Retinal pigment epithelial cell (primary cell): ENCODE results near the gene PRELID1.

Experiments
- DNase-seq: peaks from one replicate; pipeline ENCODE4 v3.0.0-alpha.2; 2010; ENCODE audit warnings: low read depth
- H3K4me3 ChIP-seq: 2 replicates; pipeline ENCODE4 v1.5.1; 2011; ENCODE audit warnings: mild to moderate bottlenecking, low read length, control low read depth, moderate library complexity
- TF ChIP-seq, protein P1 (sequence below): conservative IDR thresholded peaks from 2 replicates; pipeline ENCODE4 v1.5.1; 2011; ENCODE audit warnings: low read depth, low read length, control low read depth, inconsistent platforms

The PRELID1 gene

DNA sequence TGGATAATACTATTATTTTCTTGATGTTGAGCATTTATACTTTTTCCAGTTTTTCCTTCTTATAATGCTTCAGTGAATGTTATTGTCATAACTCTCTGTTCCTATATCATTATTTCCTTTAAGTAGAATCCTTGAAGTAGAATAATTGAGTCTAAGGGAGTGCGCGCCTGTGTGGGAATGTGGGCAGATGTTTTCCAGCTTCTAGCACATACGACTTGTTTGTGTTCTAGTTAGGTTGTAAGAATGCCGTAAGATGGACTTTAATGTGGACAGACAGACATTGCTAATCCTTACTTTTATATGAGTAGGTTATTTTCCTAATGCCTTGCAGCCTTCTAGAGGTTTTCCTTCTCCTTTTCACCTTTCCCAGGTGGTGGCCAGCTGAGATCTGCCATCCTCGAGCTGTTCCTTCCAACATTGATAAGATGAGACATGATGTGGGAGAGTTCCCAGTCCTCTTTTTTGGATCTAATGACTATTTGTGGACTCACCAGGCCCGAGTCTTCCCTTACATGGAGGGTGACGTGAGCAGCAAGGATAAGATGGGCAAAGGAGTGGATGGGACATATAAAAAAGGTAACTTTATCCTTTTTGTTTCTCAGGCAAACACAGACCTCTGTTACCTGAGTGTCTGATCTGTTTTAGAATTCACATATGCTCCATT is 34.2 kb upstream of the PRELID1 start:
- TF ChIP-seq, protein P1, sequence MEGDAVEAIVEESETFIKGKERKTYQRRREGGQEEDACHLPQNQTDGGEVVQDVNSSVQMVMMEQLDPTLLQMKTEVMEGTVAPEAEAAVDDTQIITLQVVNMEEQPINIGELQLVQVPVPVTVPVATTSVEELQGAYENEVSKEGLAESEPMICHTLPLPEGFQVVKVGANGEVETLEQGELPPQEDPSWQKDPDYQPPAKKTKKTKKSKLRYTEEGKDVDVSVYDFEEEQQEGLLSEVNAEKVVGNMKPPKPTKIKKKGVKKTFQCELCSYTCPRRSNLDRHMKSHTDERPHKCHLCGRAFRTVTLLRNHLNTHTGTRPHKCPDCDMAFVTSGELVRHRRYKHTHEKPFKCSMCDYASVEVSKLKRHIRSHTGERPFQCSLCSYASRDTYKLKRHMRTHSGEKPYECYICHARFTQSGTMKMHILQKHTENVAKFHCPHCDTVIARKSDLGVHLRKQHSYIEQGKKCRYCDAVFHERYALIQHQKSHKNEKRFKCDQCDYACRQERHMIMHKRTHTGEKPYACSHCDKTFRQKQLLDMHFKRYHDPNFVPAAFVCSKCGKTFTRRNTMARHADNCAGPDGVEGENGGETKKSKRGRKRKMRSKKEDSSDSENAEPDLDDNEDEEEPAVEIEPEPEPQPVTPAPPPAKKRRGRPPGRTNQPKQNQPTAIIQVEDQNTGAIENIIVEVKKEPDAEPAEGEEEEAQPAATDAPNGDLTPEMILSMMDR: no peak
- no peak for DNase-seq
- H3K4me3 ChIP-seq: no peak overlapping the region

DNA sequence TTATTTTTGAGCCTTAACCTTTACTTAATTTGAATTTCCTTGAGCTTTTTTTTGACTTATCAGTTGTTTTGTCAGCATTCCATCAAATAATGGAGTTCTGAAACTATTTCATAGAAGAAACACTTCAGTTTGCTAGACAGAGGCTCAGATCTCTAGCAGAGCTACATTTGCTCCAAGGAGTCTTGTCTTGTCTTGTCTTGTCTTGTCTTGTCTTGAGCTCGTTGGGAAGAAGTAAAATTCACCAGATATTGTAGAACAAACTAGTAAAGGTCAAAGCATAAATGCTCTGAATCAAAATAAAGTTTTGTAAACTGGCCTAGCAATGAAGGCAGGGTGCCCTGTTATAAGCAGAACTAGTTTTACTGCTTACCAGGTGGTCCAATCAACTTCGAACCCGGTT is 33.6 kb upstream of the PRELID1 start:
- TF ChIP-seq, protein P1: no peak
- no peak overlapping the region for H3K4me3 ChIP-seq
- DNase-seq: no peak

DNA sequence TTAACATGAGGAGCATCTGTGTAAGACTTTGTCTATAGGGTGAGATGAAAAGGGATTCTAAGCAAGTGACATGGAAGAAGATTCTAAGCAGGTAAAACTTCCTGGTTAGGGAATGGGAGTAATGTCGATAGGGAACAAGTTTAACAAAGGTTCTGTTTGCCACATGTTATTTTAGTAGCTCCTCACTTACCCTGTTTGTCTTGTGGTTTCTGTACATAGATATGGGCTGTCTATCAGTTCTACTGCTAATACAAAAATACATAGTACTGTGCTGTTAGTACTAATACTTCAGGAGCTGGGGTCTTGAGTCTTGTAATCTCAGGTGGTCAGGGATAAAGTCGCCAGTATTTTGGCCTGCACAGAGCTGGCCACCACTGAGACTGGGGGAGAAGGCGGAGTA is 32.9 kb upstream of the PRELID1 start:
- no peak for DNase-seq
- TF ChIP-seq, protein P1: no peak
- no peak overlapping the region for H3K4me3 ChIP-seq

DNA sequence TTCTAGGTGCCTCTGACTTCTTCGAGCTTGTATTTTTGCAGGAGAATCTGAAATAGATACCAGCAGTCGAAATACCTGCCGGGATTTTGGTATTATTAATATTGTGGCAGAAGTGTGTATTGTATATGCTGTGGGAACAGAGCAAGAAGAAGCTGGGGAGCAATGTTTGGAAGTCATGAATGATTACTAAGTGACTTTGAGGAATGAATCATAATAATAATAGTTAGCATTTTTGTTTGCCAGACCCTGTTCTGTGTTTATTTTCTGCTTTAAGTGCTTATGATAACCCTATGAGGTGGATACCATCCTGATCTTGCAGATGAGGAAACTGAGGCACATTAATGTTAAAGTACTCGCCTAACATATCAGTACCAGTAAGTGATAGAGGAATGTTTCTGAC is 32.5 kb upstream of the PRELID1 start:
- TF ChIP-seq, protein P1: no peak
- DNase-seq: no peak

DNA sequence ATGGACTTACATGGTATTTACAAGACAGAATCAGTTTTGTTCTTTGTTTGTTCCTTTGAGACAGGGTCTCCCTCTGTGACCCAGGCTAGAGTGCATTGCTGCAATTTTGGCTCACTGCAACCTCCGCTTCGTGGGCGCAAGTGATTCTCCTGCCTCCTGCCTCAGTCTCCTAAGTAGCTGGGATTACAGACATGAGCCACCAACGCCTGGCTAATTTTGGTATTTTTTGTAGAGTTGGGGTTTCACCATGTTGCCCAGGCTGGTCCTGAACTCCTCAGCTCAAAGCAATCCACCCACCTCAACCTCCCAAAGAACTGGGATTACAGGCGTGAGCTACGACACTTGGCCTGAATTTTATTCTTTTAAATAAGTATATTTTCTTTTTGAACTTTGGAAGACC is 27.7 kb upstream of the PRELID1 start:
- TF ChIP-seq, protein P1: no peak

More for the DNA sequence above, 32.5 kb upstream of the PRELID1 start:
- H3K4me3 ChIP-seq: no peak overlapping the region

DNA sequence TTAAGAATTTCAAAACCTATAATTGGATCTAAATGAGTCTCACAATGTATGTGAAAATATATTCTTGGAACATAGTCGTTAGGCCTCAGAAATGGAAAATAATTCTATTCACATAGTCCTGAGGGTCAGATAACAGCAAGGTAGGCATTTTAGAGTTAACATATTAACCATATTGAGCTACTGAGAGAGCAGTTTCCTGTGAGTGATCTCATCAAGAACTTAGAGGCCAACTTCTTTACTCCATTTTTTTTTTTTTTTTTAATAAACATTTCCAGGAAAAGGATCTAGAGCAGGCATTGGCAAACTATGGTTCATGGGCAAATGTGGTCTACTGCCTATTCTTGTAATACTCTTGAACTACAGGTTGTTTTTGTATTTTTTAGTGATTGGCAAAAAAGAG is 26.7 kb upstream of the PRELID1 start:
- no peak for DNase-seq
- no peak overlapping the region for H3K4me3 ChIP-seq
- TF ChIP-seq, protein P1: no peak

More for the DNA sequence above, 27.7 kb upstream of the PRELID1 start:
- no peak for DNase-seq
- H3K4me3 ChIP-seq: no peak overlapping the region

DNA sequence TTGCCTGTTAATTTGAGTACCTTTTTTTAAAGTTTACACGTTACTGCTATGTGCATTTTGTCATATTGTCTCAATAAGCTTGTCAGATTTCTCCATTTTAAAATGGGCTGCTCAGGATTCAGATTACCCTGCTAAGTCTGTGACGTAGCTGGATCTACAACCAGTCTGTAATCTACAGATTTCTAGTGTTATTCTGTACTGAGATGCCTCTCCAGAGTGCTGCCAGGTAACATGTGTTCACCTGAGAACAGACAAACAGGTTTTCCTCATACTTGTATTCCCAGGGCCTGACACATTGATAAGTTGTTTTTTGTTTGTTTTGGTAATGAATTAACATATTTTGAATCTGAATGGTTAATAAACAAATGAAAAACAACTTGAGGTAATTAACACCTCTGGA is 15.4 kb upstream of the PRELID1 start:
- no peak overlapping the region for H3K4me3 ChIP-seq
- TF ChIP-seq, protein P1: no peak
- no peak for DNase-seq
